Frontal cortex (tissue), 4 donors: ENCODE measurements around the gene HSPA12A. TPM values are rescaled to one million over a fixed set of nuclear protein-coding genes. Genes with fewer than 3 reads are reported as not detected.

Source experiments
- DNase-seq, 2 donors: peaks; one replicate each; pipeline ENCODE4 v3.0.0; 2012; ENCODE audit warnings: low spot score in 2 of 2
- FAIRE-seq: peaks from 2 replicates; lab custom pipeline; 2012; peaks lifted over from hg19 to GRCh38; lab: Jason Lieb, UNC
- total RNA-seq: library from RNA; depleted of rRNA; stranded (reverse); fragments of >200 nt; gene quantifications from one replicate; pipeline ENCODE4 v1.2.3, GENCODE V29; 2014
- donor health status: control.
- donor health status: control.
- donor health status: control.

Gene HSPA12A
- total RNA-seq, 1 donor from 2014 or later = 33.0 TPM

- DNase-seq (no peak), FAIRE-seq (no peak)
Measured at GRCh38 chr10:116747325-116747724, 5.0 kb upstream of the HSPA12A start.

GRCh38 chr10:116744885-116745284 is 2.5 kb upstream of the HSPA12A start:
- FAIRE-seq = no peak
- no peak for DNase-seq

GRCh38 chr10:116744163-116744753 is 1.9 kb upstream of the HSPA12A start:
- DNase-seq (no peak), FAIRE-seq (no peak)

- DNase-seq = no peak
- no peak for FAIRE-seq
Measured at GRCh38 chr10:116743266-116744064, 1.1 kb upstream of the HSPA12A start.

- peak; percentile 63 to 71 for DNase-seq
- no peak for FAIRE-seq
Measured at GRCh38 chr10:116741391-116742351, 695 bp downstream of the HSPA12A start.

GRCh38 chr10:116740971-116741370 is 1.4 kb downstream of the HSPA12A start:
- FAIRE-seq (no peak), DNase-seq (no peak)

GRCh38 chr10:116738339-116738738 is 4.0 kb downstream of the HSPA12A start:
- FAIRE-seq (no peak), DNase-seq (no peak)

GRCh38 chr10:116737627-116738327 is 4.6 kb downstream of the HSPA12A start:
- peak in 1 of 2 donors; percentile 38 for DNase-seq
- FAIRE-seq = no peak

GRCh38 chr10:116733566-116733965 is 8.8 kb downstream of the HSPA12A start:
- DNase-seq (no peak), FAIRE-seq (no peak)

GRCh38 chr10:116732573-116732972 is 9.8 kb downstream of the HSPA12A start:
- FAIRE-seq = no peak
- DNase-seq = no peak

- DNase-seq (no peak), FAIRE-seq (no peak)
Measured at GRCh38 chr10:116730464-116731260, 11.7 kb downstream of the HSPA12A start.

GRCh38 chr10:116729243-116729642 is 13.1 kb downstream of the HSPA12A start:
- FAIRE-seq (no peak), DNase-seq (no peak)

GRCh38 chr10:116728526-116729096 is 13.8 kb downstream of the HSPA12A start:
- DNase-seq (no peak), FAIRE-seq (no peak)

- no peak for DNase-seq
- no peak for FAIRE-seq
Measured at GRCh38 chr10:116723428-116724281, 18.7 kb downstream of the HSPA12A start.

- no peak for DNase-seq
- FAIRE-seq = no peak
Measured at GRCh38 chr10:116722736-116723427, 19.5 kb downstream of the HSPA12A start.

GRCh38 chr10:116721547-116722392 is 20.6 kb downstream of the HSPA12A start:
- DNase-seq (no peak), FAIRE-seq (no peak)
